ENCODE results near the gene NGLY1.

The NGLY1 gene

GRCh38 chr3:25784971-25785370 lies 1.7 kb upstream of the NGLY1 start:
- DNase-seq (ENCODE audit: low read depth): no peak

GRCh38 chr3:25783661-25784512 lies 644 bp upstream of the NGLY1 start:
- no peak for DNase-seq (ENCODE audit: low read depth)

- DNase-seq (ENCODE audit: low read depth): no peak
Observed at GRCh38 chr3:25782636-25782937, 656 bp downstream of the NGLY1 start.

- DNase-seq (ENCODE audit: low read depth): no peak
Observed at GRCh38 chr3:25781758-25782594, 1.3 kb downstream of the NGLY1 start.

GRCh38 chr3:25781145-25781757 lies 2.0 kb downstream of the NGLY1 start:
- no peak for DNase-seq (ENCODE audit: low read depth)

- no peak for DNase-seq (ENCODE audit: low read depth)
Observed at GRCh38 chr3:25780618-25781017, 2.6 kb downstream of the NGLY1 start.

- DNase-seq (ENCODE audit: low read depth): no peak
Observed at GRCh38 chr3:25775936-25776335, 7.3 kb downstream of the NGLY1 start.

GRCh38 chr3:25768851-25769250 lies 14.4 kb downstream of the NGLY1 start:
- DNase-seq (ENCODE audit: low read depth): no peak

GRCh38 chr3:25751725-25752124 lies 31.5 kb downstream of the NGLY1 start:
- no peak for DNase-seq (ENCODE audit: low read depth)

- DNase-seq (ENCODE audit: low read depth): no peak
Observed at GRCh38 chr3:25751048-25751447, 32.2 kb downstream of the NGLY1 start.

- no peak for DNase-seq (ENCODE audit: low read depth)
Observed at GRCh38 chr3:25749031-25749581, 34.1 kb downstream of the NGLY1 start.

GRCh38 chr3:25748189-25748588 lies 35.1 kb downstream of the NGLY1 start:
- no peak for DNase-seq (ENCODE audit: low read depth)

GRCh38 chr3:25747033-25747432 lies 36.2 kb downstream of the NGLY1 start:
- no peak for DNase-seq (ENCODE audit: low read depth)

GRCh38 chr3:25744470-25744869 lies 38.8 kb downstream of the NGLY1 start:
- DNase-seq (ENCODE audit: low read depth): no peak

GRCh38 chr3:25728101-25728500 lies 55.1 kb downstream of the NGLY1 start:
- DNase-seq (ENCODE audit: low read depth): no peak

GRCh38 chr3:25727316-25727715 lies 55.9 kb downstream of the NGLY1 start:
- no peak for DNase-seq (ENCODE audit: low read depth)

GRCh38 chr3:25725810-25726209 lies 57.4 kb downstream of the NGLY1 start:
- no peak for DNase-seq (ENCODE audit: low read depth)

- no peak for DNase-seq (ENCODE audit: low read depth)
Observed at GRCh38 chr3:25724948-25725645, 58.1 kb downstream of the NGLY1 start.

- no peak for DNase-seq (ENCODE audit: low read depth)
Observed at GRCh38 chr3:25723802-25724201, 59.4 kb downstream of the NGLY1 start.

- DNase-seq (ENCODE audit: low read depth): no peak
Observed at GRCh38 chr3:25719321-25719720, 63.9 kb downstream of the NGLY1 start.

- DNase-seq (ENCODE audit: low read depth): no peak
Observed at GRCh38 chr3:25713341-25713985, 69.8 kb downstream of the NGLY1 start.

- no peak for DNase-seq (ENCODE audit: low read depth)
Observed at GRCh38 chr3:25711090-25711489, 72.2 kb downstream of the NGLY1 start.

All from stimulated activated CD8-positive, alpha-beta memory T cell treated with anti-CD3 and anti-CD28 coated beads, Interleukin-7, amount 100 ng/mL, for 24 hours (primary cell).